Right lobe of liver (tissue), 4 donors: ENCODE measurements around the gene SASH1.

Experiments used
- POLR2A ChIP-seq: fragments of 450-650 bp; IDR thresholded peaks from one replicate; pipeline ENCODE4 v1.6.1; 2017; ENCODE audit warnings: antibody characterized with exemption, mild to moderate bottlenecking
- TF ChIP-seq, protein P1 (sequence below), 4 donors: fragments of 200-600 bp in 3 of 4; fragments of 450-650 bp in 1 of 4; IDR thresholded peaks; one replicate each; pipeline versions ENCODE4 v1.5.1 to v1.8.0; 2016 to 2022; ENCODE audit warnings: antibody characterized with exemption in 4 of 4, mild to moderate bottlenecking in 2 of 4
- donor health status: DM: no; HTN: no; CAD: no.
- donor health status: DM: no; HTN: no; CAD: no.
- donor health status: DM: no; HTN: yes; CAD: no.

DNA sequence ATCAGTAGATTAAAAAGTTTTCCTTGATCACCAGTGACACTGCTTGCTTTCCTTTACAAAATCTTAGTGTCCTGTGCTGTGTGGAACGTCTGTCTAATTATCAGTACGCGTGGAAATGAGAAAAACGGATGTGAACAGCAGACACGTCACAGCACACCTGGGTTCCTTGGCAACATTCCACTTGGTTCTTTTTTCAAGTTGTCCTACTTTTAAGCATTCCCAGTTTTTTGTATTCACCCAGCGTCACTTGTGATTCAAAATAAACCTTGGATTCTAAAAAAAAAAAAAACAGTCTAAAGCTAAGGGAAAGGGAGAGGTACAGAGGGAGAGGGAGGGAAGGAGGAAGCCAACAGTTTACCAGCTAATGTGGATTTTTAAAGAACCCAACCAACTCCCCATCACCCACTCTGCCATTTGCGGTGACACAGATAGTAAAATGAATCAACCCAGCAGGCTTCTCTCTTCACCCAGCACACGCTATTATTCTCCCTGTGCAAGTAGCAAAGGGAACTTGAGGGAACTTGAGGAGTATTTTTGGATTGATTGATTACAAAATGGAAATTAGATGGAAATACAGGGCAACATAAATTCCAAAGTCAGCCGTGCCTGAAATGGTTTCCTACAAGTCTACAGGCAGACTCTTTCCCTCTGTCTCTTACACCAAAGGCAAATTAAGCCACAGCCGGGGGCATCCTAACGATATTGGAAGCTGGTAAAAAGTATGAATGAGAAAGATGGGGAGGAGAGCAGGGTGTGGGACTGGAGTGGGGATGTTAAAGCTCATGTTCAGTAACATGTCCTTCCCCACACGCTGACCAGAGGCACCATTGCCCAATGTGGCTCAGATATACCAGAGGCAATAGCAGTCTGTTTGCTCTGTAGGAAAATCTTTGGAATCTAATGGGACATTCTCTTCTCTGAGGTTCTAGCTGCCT lies 129.8 kb downstream of the SASH1 start:
- TF ChIP-seq, protein P1, sequence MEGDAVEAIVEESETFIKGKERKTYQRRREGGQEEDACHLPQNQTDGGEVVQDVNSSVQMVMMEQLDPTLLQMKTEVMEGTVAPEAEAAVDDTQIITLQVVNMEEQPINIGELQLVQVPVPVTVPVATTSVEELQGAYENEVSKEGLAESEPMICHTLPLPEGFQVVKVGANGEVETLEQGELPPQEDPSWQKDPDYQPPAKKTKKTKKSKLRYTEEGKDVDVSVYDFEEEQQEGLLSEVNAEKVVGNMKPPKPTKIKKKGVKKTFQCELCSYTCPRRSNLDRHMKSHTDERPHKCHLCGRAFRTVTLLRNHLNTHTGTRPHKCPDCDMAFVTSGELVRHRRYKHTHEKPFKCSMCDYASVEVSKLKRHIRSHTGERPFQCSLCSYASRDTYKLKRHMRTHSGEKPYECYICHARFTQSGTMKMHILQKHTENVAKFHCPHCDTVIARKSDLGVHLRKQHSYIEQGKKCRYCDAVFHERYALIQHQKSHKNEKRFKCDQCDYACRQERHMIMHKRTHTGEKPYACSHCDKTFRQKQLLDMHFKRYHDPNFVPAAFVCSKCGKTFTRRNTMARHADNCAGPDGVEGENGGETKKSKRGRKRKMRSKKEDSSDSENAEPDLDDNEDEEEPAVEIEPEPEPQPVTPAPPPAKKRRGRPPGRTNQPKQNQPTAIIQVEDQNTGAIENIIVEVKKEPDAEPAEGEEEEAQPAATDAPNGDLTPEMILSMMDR (IDR thresholded peaks at IDR 0.05), result no peak
- no peak for TF ChIP-seq POLR2A
